HepG2 (cell line): ENCODE data around the gene C1QTNF6. TPM values are rescaled to one million over a fixed set of nuclear protein-coding genes. Genes with fewer than 3 reads are reported as not detected.

ENCODE experiments used
- CC2D1A ChIP-seq: sonication (generic); formaldehyde crosslinking; IDR thresholded peaks from 2 replicates; pipeline ENCODE4 v1.8.1; 2023; ENCODE audit warnings: mild to moderate bottlenecking, missing genetic modification reagents
- GATAD1 ChIP-seq: IDR thresholded peaks from 2 replicates; pipeline ENCODE4 v1.6.1; 2016; ENCODE audit warnings: missing genetic modification reagents, missing compliant biosample characterization
- PLRG1 ChIP-seq: fragments of 450-650 bp; conservative IDR thresholded peaks from 2 replicates; pipeline ENCODE4 v1.6.1; 2016
- TBX3 ChIP-seq: fragments of 450-650 bp; IDR thresholded peaks from 2 replicates; pipeline ENCODE4 v1.6.1; 2017; ENCODE audit warnings: antibody characterized with exemption, mild to moderate bottlenecking, inconsistent platforms, borderline replicate concordance
- TRAFD1 ChIP-seq: sonication (generic); formaldehyde crosslinking; IDR thresholded peaks from 2 replicates; pipeline ENCODE4 v1.5.1; 2020; ENCODE audit warnings: missing genetic modification reagents, mild to moderate bottlenecking, borderline replicate concordance
- ZBTB14 ChIP-seq: sonication (generic); formaldehyde crosslinking; IDR thresholded peaks from 2 replicates; pipeline ENCODE4 v1.4.0; 2020; ENCODE audit warnings: missing genetic modification reagents
- ZFP91 ChIP-seq: sonication (generic); formaldehyde crosslinking; IDR thresholded peaks from 2 replicates; pipeline ENCODE4 v1.9.0; 2022; ENCODE audit warnings: missing genetic modification reagents, mild to moderate bottlenecking, borderline replicate concordance
- ZNF224 ChIP-seq: sonication (generic); formaldehyde crosslinking; IDR thresholded peaks from 2 replicates; pipeline ENCODE4 v1.5.0; 2020; ENCODE audit warnings: mild to moderate bottlenecking, missing genetic modification reagents
- ZNF256 ChIP-seq: sonication (generic); formaldehyde crosslinking; conservative IDR thresholded peaks from 2 replicates; pipeline ENCODE4 v1.4.0; 2020; ENCODE audit warnings: missing genetic modification reagents
- ZNF362 ChIP-seq: sonication (generic); formaldehyde crosslinking; IDR thresholded peaks from 2 replicates; pipeline ENCODE4 v1.4.0; 2020; ENCODE audit warnings: missing genetic modification reagents, mild to moderate bottlenecking, borderline replicate concordance
- ZNF549 ChIP-seq: sonication (generic); formaldehyde crosslinking; IDR thresholded peaks from 2 replicates; pipeline ENCODE4 v1.5.0; 2020; ENCODE audit warnings: missing genetic modification reagents
- ZNF556 ChIP-seq: sonication (generic); formaldehyde crosslinking; IDR thresholded peaks from 2 replicates; pipeline ENCODE4 v1.4.0; 2020; ENCODE audit warnings: mild to moderate bottlenecking, missing genetic modification reagents, borderline replicate concordance
- ZNF644 ChIP-seq: IDR thresholded peaks from 2 replicates; pipeline ENCODE4 v1.6.1; 2016; ENCODE audit warnings: low read depth
- polyA plus RNA-seq, 8 experiments: library from polyadenylated mRNA; depleted of rRNA in 3 of 8; stranded (reverse) in 7 of 8; unstranded in 1 of 8; fragments of >200 nt; fragmentation: Illumina TruSeq in 4 of 8; extraction: Trizol in 4 of 8; gene quantifications; 2 replicates each; pipeline versions ENCODE4 v1.2.1 to v1.2.3, GENCODE V29; 2011 to 2016; ENCODE audit warnings: low read depth in 4 of 8, missing spikeins in 1 of 8, mixed read lengths in 1 of 8; ENCODE audit not compliant: insufficient read depth in 1 of 8
- total RNA-seq, 5 experiments: library from RNA; depleted of rRNA; stranded (reverse); fragments of >200 nt; fragmentation: Illumina TruSeq; extraction: Trizol; gene quantifications; 2 replicates each; pipeline ENCODE4 v1.2.3, GENCODE V29; 2016; ENCODE audit warnings: low read depth in 1 of 5
- TF ChIP-seq, protein P1 (sequence below): sonication (generic); formaldehyde crosslinking; IDR thresholded peaks from 2 replicates; pipeline ENCODE4 v1.5.0; 2020; ENCODE audit warnings: missing genetic modification reagents
- TF ChIP-seq, protein P2 (sequence below): sonication (generic); formaldehyde crosslinking; IDR thresholded peaks from 2 replicates; pipeline ENCODE4 v1.4.0; 2020; ENCODE audit warnings: mild to moderate bottlenecking, missing genetic modification reagents

Gene C1QTNF6
- total and polyA plus RNA-seq, 2 of the 13 experiments (the other 11 are each of a cell fraction or from before 2014, with no cell fraction given) = 2.7 to 6.9 TPM

- TF ChIP-seq, protein P1, sequence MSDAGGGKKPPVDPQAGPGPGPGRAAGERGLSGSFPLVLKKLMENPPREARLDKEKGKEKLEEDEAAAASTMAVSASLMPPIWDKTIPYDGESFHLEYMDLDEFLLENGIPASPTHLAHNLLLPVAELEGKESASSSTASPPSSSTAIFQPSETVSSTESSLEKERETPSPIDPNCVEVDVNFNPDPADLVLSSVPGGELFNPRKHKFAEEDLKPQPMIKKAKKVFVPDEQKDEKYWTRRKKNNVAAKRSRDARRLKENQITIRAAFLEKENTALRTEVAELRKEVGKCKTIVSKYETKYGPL = no peak
- TF ChIP-seq PLRG1 (no peak), ZNF644 (no peak), ZBTB14 (no peak), ZNF256 (no peak), ZNF556 (no peak), ZNF224 (CRISPR knock-in tag) (no peak), GATAD1 (CRISPR knock-in tag) (no peak), ZFP91 (peak; percentile 77), CC2D1A (CRISPR knock-in tag) (no peak), TRAFD1 (CRISPR knock-in tag) (no peak), ZNF549 (CRISPR knock-in tag) (no peak), ZNF362 (CRISPR knock-in tag) (no peak), TBX3 (no peak)
- TF ChIP-seq, protein P2, sequence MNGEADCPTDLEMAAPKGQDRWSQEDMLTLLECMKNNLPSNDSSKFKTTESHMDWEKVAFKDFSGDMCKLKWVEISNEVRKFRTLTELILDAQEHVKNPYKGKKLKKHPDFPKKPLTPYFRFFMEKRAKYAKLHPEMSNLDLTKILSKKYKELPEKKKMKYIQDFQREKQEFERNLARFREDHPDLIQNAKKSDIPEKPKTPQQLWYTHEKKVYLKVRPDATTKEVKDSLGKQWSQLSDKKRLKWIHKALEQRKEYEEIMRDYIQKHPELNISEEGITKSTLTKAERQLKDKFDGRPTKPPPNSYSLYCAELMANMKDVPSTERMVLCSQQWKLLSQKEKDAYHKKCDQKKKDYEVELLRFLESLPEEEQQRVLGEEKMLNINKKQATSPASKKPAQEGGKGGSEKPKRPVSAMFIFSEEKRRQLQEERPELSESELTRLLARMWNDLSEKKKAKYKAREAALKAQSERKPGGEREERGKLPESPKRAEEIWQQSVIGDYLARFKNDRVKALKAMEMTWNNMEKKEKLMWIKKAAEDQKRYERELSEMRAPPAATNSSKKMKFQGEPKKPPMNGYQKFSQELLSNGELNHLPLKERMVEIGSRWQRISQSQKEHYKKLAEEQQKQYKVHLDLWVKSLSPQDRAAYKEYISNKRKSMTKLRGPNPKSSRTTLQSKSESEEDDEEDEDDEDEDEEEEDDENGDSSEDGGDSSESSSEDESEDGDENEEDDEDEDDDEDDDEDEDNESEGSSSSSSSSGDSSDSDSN (CRISPR knock-in tag) = 0 out of 2 replicates have a peak, but pooled peaks have one; percentile 28
These were observed 21.4 kb downstream of the C1QTNF6 start (continued) for GRCh38 chr22:37166675-37167066.
